Endothelial cell of umbilical vein (primary cell): ENCODE results near the gene PTPRF. TPM values are rescaled to one million over a fixed set of nuclear protein-coding genes. Genes with fewer than 3 reads are reported as not detected.

Experiments
- BruUV-seq: library from RNA; stranded (reverse); fragments of 400-500 nt; replicated peaks from 2 replicates; lab custom pipeline; 2021; lab: Mats Ljungman, UMichigan
- CTCF ChIA-PET: fragments of 300-600, 350-600 bp; sonication (Branson Sonifier 250); formaldehyde crosslinking; loops from one replicate; lab custom pipeline; 2021; ENCODE audit warnings: antibody characterized with exemption, inconsistent platforms; lab: Charles Lee
- POLR2A ChIA-PET: fragments of 300-600, 350-600 bp; sonication (Branson Sonifier 250); formaldehyde crosslinking; loops from one replicate; lab custom pipeline; 2021; ENCODE audit warnings: antibody characterized with exemption, inconsistent platforms; lab: Charles Lee
- DNase-seq: peaks from one replicate; pipeline ENCODE4 v3.0.0-alpha.2; 2011; ENCODE audit warnings: low read depth, low spot score
- FAIRE-seq: peaks from 2 replicates; lab custom pipeline; 2011; peaks lifted over from hg19 to GRCh38; lab: Jason Lieb, UNC
- H2AFZ ChIP-seq: 2 replicates; pipeline ENCODE4 v1.6.0; 2012; ENCODE audit warnings: low read depth, low read length, control low read depth, inconsistent platforms
- H3K27ac ChIP-seq: 2 replicates; pipeline ENCODE4 v1.5.1; 2011; ENCODE audit warnings: low read depth, mild to moderate bottlenecking, control low read depth, low read length, moderate library complexity; ENCODE audit not compliant: insufficient read depth
- H3K27me3 ChIP-seq, 2 experiments: 2 replicates each; pipeline versions ENCODE4 v1.6.0 to v1.6.1; 2011; ENCODE audit warnings: low read length in 2 of 2, mixed read lengths in 1 of 2; ENCODE audit not compliant: control insufficient read depth in 2 of 2, insufficient read depth in 2 of 2
- H3K36me3 ChIP-seq, 2 experiments: 2 replicates in 1 of 2; 3 replicates in 1 of 2; pipeline ENCODE4 v1.5.1; 2011; ENCODE audit warnings: low read length in 2 of 2, mild to moderate bottlenecking in 1 of 2, moderate library complexity in 1 of 2; ENCODE audit not compliant: control insufficient read depth in 2 of 2, insufficient read depth in 2 of 2; ENCODE audit errors: extremely low read depth in 1 of 2
- H3K4me1 ChIP-seq: 3 replicates; pipeline ENCODE4 v1.5.1; 2011; ENCODE audit warnings: mild to moderate bottlenecking, low read length; ENCODE audit not compliant: control insufficient read depth, insufficient read depth; ENCODE audit errors: extremely low read depth
- H3K4me2 ChIP-seq: 2 replicates; pipeline ENCODE4 v1.6.1; 2011; ENCODE audit warnings: low read length, control low read depth, mixed read lengths; ENCODE audit not compliant: insufficient read depth
- H3K4me3 ChIP-seq, 3 experiments: fragments of 200-600 bp in 1 of 3; sonication (generic), shearing (Covaris generic) in 1 of 3; replicated peaks in 1 of 3; 2 replicates each; pipeline ENCODE4 v1.5.1; 2011 to 2016; ENCODE audit warnings: control low read depth in 3 of 3, low read length in 3 of 3, mild to moderate bottlenecking in 2 of 3, inconsistent platforms in 1 of 3, low read depth in 1 of 3, moderate library complexity in 1 of 3; ENCODE audit not compliant: insufficient read depth in 1 of 3
- H3K79me2 ChIP-seq: 2 replicates; pipeline ENCODE4 v1.6.0; 2012; ENCODE audit warnings: low read length, inconsistent platforms; ENCODE audit not compliant: control insufficient read depth, insufficient read depth
- H3K9ac ChIP-seq: replicated peaks from 2 replicates; pipeline ENCODE3; 2011; ENCODE audit warnings: low read length, control low read depth; ENCODE audit not compliant: insufficient read depth; ENCODE audit errors: extremely low read depth
- H3K9me1 ChIP-seq: replicated peaks from 3 replicates; pipeline ENCODE4 v1.6.0; 2011; ENCODE audit warnings: mild to moderate bottlenecking, low read length; ENCODE audit not compliant: control insufficient read depth, insufficient read depth; ENCODE audit errors: extremely low read depth
- H3K9me3 ChIP-seq: replicated peaks from 2 replicates; pipeline ENCODE4 v1.5.1; 2012; ENCODE audit warnings: low read length, inconsistent platforms; ENCODE audit not compliant: control insufficient read depth, insufficient read depth
- H4K20me1 ChIP-seq: replicated peaks from 2 replicates; pipeline ENCODE3; 2011; ENCODE audit warnings: mild to moderate bottlenecking, low read length; ENCODE audit not compliant: control insufficient read depth, insufficient read depth; ENCODE audit errors: extremely low read depth
- EZH2 ChIP-seq: IDR thresholded peaks from 2 replicates; pipeline ENCODE4 v1.6.1; 2012; ENCODE audit warnings: borderline replicate concordance, low read depth, mild to moderate bottlenecking, moderate library complexity, low read length, inconsistent platforms; ENCODE audit not compliant: severe bottlenecking
- FOS ChIP-seq: IDR thresholded peaks from 2 replicates; pipeline ENCODE4 v1.6.1; 2011; ENCODE audit warnings: mild to moderate bottlenecking, low read length, moderate library complexity, borderline replicate concordance; ENCODE audit not compliant: insufficient read depth
- GATA2 ChIP-seq: IDR thresholded peaks from 2 replicates; pipeline ENCODE4 v1.7.0; 2011; ENCODE audit warnings: low read depth, mild to moderate bottlenecking, moderate library complexity, mixed read lengths, low read length; ENCODE audit not compliant: insufficient read length, insufficient read depth
- JUN ChIP-seq: IDR thresholded peaks from 2 replicates; pipeline ENCODE4 v1.6.1; 2011; ENCODE audit warnings: borderline replicate concordance, low read depth; ENCODE audit not compliant: insufficient read length, insufficient read depth
- MYC ChIP-seq: IDR thresholded peaks from one replicate; pipeline ENCODE4 v1.6.1; 2011; ENCODE audit warnings: mild to moderate bottlenecking, low read depth, low read length
- POLR2A ChIP-seq: IDR thresholded peaks from 2 replicates; pipeline ENCODE4 v1.6.1; 2012; ENCODE audit warnings: low read depth, mild to moderate bottlenecking, control low read depth, low read length
- POLR2AphosphoS5 ChIP-seq: IDR thresholded peaks from 2 replicates; pipeline ENCODE4 v1.6.1; 2012; ENCODE audit warnings: low read depth, mild to moderate bottlenecking, control low read depth, low read length, moderate library complexity; ENCODE audit not compliant: insufficient read depth
- dilution Hi-C: fragments of 300-500 bp; cut with MboI; formaldehyde crosslinking; loops from one replicate; pipeline ENCODE4 v1.15.0; 2019; ENCODE audit warnings: low sequenced_read_pairs; ENCODE audit not compliant: extremely low pct_ligation_motif_present
- intact Hi-C: fragments of 100-400 bp; cut with micrococcal nuclease; formaldehyde crosslinking; loops from one replicate; pipeline ENCODE4 v1.10.0; 2022
- polyA plus RNA-seq, 4 experiments: library from polyadenylated mRNA; depleted of rRNA in 3 of 4; stranded (reverse) in 3 of 4; unstranded in 1 of 4; fragments of >200 nt; gene quantifications; 2 replicates each; pipeline versions ENCODE4 v1.2.1 to v1.2.3, GENCODE V29; 2011 to 2012; ENCODE audit warnings: missing spikeins in 1 of 4
- total RNA-seq: library from RNA; stranded (reverse); gene quantifications from 2 replicates; pipeline ENCODE4 v1.2.3, GENCODE V29; 2021
- TF ChIP-seq, protein P1 (sequence below): IDR thresholded peaks from 2 replicates; pipeline ENCODE4 v1.6.1; 2011; ENCODE audit not compliant: insufficient read depth, insufficient read length
- TF ChIP-seq, protein P2 (sequence below), 2 donors: IDR thresholded peaks; 1 replicate in 1 of 2; 2 replicates in 1 of 2; pipeline ENCODE4 v1.5.1; 2011; ENCODE audit warnings: low read length in 2 of 2, mild to moderate bottlenecking in 2 of 2, moderate library complexity in 2 of 2, control low read depth in 1 of 2, inconsistent platforms in 1 of 2, low read depth in 1 of 2; ENCODE audit not compliant: insufficient read depth in 1 of 2; ENCODE audit errors: extremely low read depth in 1 of 2

The PTPRF gene
- total and polyA plus RNA-seq, 2 donors (not counting 3 experiments of a cell fraction or from before 2014, with no cell fraction given) = 217 to 338 TPM

DNA sequence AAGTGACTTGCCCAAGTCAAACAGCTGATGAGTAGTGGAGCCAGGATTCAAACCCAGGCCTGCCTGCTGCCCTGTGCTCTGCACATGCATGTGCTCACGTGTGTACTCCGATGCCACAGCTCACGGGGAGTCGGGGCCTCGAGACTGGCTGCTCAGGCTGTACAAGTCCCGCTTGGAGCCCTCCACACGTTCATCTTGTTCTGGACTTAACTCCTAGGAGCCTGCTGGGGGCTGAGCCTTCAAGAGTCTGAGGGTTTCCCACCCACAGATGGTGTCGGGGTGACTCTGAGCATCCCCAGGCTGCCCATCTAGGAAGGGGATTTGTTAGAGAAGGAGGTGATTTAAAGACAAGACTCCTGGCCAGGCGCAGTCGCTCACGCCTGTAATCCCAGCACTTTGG is 83.5 kb downstream of the PTPRF start:
- ChIA-PET CTCF (no interaction called here), POLR2A (no interaction called here)
- dilution Hi-C loops = no loop called here

More for the DNA sequence above, 83.5 kb downstream of the PTPRF start:
- Histone ChIP-seq H2AFZ (no peak overlapping the region), H3K27me3 (no peaks in the 10 kb centered on the region), H3K9ac (no peak overlapping the region), H3K36me3 (peaks cover 3 to 68% of the 10 kb centered on the region in 2 experiments), H3K79me2 (no peaks in the 10 kb centered on the region), H3K9me3 (no peaks in the 10 kb centered on the region), H3K9me1 (no peaks in the 10 kb centered on the region), H3K4me3 (no peak overlapping the region), H3K4me2 (no peak overlapping the region), H4K20me1 (no peaks in the 10 kb centered on the region), H3K4me1 (no peaks in the 10 kb centered on the region), H3K27ac (no peak overlapping the region)
- FAIRE-seq = no peak
- TF ChIP-seq JUN (no peak), POLR2AphosphoS5 (no peak), GATA2 (no peak), MYC (no peak), POLR2A (no peak), FOS (no peak), EZH2 (no peak)
- TF ChIP-seq, protein P1, sequence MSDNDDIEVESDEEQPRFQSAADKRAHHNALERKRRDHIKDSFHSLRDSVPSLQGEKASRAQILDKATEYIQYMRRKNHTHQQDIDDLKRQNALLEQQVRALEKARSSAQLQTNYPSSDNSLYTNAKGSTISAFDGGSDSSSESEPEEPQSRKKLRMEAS = no peak
- TF ChIP-seq, protein P2, sequence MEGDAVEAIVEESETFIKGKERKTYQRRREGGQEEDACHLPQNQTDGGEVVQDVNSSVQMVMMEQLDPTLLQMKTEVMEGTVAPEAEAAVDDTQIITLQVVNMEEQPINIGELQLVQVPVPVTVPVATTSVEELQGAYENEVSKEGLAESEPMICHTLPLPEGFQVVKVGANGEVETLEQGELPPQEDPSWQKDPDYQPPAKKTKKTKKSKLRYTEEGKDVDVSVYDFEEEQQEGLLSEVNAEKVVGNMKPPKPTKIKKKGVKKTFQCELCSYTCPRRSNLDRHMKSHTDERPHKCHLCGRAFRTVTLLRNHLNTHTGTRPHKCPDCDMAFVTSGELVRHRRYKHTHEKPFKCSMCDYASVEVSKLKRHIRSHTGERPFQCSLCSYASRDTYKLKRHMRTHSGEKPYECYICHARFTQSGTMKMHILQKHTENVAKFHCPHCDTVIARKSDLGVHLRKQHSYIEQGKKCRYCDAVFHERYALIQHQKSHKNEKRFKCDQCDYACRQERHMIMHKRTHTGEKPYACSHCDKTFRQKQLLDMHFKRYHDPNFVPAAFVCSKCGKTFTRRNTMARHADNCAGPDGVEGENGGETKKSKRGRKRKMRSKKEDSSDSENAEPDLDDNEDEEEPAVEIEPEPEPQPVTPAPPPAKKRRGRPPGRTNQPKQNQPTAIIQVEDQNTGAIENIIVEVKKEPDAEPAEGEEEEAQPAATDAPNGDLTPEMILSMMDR (IDR thresholded peaks at IDR 0.05; ENCODE audit: extremely low read depth in 1 of 2, insufficient read depth in 1 of 2, low read depth in 1 of 2, low read length in 2 of 2) = no peak
- BruUV-seq = no TSS peak
- no peak for DNase-seq
- intact Hi-C loops = no loop called here
